NT2/D1 (cell line): ENCODE measurements around the gene TMEM45B.

Experiments used
- DNase-seq: peaks from one replicate; pipeline ENCODE4 v3.0.0-alpha.2; 2011; ENCODE audit warnings: low read depth, low spot score
- H3K27me3 ChIP-seq: 2 replicates; pipeline ENCODE4 v1.6.0; 2011; ENCODE audit warnings: mild to moderate bottlenecking; ENCODE audit not compliant: insufficient read length, insufficient read depth
- H3K36me3 ChIP-seq: 2 replicates; pipeline ENCODE4 v1.6.1; 2011; ENCODE audit warnings: mild to moderate bottlenecking, low read length, mixed read lengths; ENCODE audit not compliant: insufficient read depth, insufficient read length
- H3K4me1 ChIP-seq: 2 replicates; pipeline ENCODE4 v1.5.1; 2011; ENCODE audit not compliant: insufficient read depth, insufficient read length
- H3K4me3 ChIP-seq: 2 replicates; pipeline ENCODE4 v1.5.1; 2011; ENCODE audit warnings: low read depth; ENCODE audit not compliant: insufficient read length
- H3K9ac ChIP-seq: 2 replicates; pipeline ENCODE4 v1.6.0; 2011; ENCODE audit warnings: low read depth; ENCODE audit not compliant: insufficient read length
- H3K9me3 ChIP-seq: 2 replicates; pipeline ENCODE4 v1.5.1; 2011; ENCODE audit warnings: mild to moderate bottlenecking, low read length; ENCODE audit not compliant: insufficient read depth
- SUZ12 ChIP-seq: IDR thresholded peaks from 2 replicates; pipeline ENCODE4 v1.6.1; 2011; ENCODE audit not compliant: insufficient read length, insufficient read depth; ENCODE audit errors: extremely low read depth
- YY1 ChIP-seq: IDR thresholded peaks from 2 replicates; pipeline ENCODE4 v1.6.1; 2011; ENCODE audit not compliant: insufficient read length, insufficient read depth
- ZNF274 ChIP-seq: IDR thresholded peaks from 2 replicates; pipeline ENCODE4 v1.6.1; 2011; ENCODE audit warnings: mild to moderate bottlenecking, low read depth, low read length

Gene TMEM45B

DNA sequence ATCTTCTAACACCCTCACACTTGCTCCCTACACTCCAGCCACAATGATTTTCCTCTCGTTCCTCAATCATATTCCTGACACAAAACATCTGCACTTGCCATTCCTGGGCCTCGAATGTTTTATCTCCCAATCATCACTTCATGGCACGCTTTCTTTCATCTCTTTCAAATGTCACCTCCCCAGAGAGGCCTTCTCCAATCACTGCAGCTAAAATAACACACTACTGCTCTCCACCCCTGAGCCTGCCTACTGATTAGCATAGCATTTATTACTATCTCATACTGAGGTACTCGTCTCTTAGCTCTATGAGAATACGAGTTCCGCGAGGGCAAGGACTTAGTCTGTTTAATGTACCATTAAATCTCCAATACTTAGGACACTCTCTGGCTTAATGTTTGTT lies 56.3 kb downstream of the TMEM45B start:
- DNase-seq, result no peak
- no peaks in the 10 kb centered on the region for H3K9me3 ChIP-seq
- TF ChIP-seq SUZ12 (no peak), YY1 (no peak), ZNF274 (no peak)
- H3K9ac ChIP-seq, result no peak overlapping the region
- no peak overlapping the region for H3K4me3 ChIP-seq
- no peaks in the 10 kb centered on the region for H3K4me1 ChIP-seq
- H3K36me3 ChIP-seq, result peaks cover 96% of the 10 kb centered on the region
- no peaks in the 10 kb centered on the region for H3K27me3 ChIP-seq

DNA sequence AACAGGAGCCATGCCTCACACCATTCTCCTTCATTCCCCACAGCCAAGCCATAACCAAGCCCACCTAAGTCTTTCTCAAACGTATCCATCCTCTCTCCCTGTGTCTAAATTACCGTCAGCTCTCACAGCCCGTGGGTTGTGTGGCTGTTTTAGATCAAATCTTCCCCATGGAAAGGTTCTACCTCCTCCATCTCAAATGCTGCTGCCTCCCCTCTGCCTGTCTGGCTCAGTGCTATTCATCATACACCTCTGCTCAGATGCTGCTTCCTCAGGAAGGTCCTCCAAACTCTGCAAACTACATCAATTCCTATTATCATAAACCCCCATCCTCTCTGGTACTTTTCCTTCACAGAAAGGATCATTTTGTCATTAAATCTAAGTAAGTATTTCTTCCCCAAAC lies 64.7 kb downstream of the TMEM45B start:
- Histone ChIP-seq H3K4me1 (no peaks in the 10 kb centered on the region), H3K9ac (no peak overlapping the region), H3K36me3 (peaks cover 96% of the 10 kb centered on the region), H3K4me3 (no peak overlapping the region), H3K9me3 (no peaks in the 10 kb centered on the region), H3K27me3 (no peaks in the 10 kb centered on the region)
- no peak for DNase-seq
- TF ChIP-seq YY1 (no peak), SUZ12 (no peak), ZNF274 (no peak)

DNA sequence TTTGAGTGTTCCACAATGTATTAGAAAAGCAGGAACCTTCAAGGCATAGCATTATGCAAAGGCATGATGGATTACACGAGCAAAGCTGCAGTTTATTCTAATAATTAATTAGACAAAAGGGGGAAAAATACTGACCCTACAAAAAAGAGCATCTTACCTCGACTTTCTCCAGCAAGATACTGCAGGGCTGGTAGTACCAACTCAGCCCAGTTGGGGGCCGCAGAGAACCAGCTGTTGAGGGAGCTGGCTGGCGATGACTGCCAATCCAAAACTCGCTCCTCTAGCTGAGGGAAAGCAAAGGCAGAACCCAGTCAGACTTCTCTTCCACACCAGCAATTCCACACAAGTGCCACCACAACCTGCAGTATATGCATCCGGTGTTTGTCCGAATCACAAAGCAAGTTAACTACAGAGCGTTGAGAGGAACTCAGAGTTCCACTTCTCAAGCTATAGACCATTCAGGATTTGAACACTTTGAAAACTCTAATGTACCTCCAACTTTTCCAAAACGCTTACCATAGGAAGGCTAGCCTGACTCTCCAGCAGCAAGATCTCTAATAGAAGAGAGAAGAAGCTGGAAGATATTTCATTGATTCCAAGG lies 66.0 kb downstream of the TMEM45B start:
- Histone ChIP-seq H3K4me1 (no peaks in the 10 kb centered on the region), H3K9ac (no peak overlapping the region), H3K36me3 (peaks cover 97% of the 10 kb centered on the region), H3K4me3 (no peak overlapping the region), H3K9me3 (no peaks in the 10 kb centered on the region), H3K27me3 (no peaks in the 10 kb centered on the region)
- TF ChIP-seq ZNF274, result no peak
- no peak for TF ChIP-seq YY1
- TF ChIP-seq SUZ12, result no peak
- no peak for DNase-seq

DNA sequence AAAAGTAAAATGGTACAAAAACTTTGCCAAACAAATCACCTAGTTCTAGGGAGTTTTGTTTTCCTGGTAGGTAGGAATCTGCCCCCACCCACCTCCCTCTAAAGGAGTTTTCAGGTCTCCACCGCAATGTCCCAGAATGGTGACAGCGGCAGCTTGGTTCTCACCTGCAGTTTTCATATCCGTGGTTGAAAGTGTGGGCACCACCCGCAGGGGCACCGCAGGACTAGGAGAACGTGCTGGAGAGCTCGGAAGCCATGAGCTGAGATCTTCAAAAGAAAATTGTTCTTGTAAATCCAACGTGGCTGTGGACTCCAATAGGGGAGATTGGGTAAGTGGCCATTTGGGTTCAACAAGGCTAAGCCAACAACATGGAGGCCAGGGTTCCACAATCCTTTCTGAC lies 68.9 kb downstream of the TMEM45B start:
- DNase-seq, result no peak
- Histone ChIP-seq H3K36me3 (peaks cover 92% of the 10 kb centered on the region), H3K9me3 (no peaks in the 10 kb centered on the region), H3K4me1 (no peaks in the 10 kb centered on the region), H3K9ac (no peak overlapping the region), H3K4me3 (no peak overlapping the region), H3K27me3 (no peaks in the 10 kb centered on the region)
- no peak for TF ChIP-seq SUZ12
- no peak for TF ChIP-seq YY1
- TF ChIP-seq ZNF274, result no peak

DNA sequence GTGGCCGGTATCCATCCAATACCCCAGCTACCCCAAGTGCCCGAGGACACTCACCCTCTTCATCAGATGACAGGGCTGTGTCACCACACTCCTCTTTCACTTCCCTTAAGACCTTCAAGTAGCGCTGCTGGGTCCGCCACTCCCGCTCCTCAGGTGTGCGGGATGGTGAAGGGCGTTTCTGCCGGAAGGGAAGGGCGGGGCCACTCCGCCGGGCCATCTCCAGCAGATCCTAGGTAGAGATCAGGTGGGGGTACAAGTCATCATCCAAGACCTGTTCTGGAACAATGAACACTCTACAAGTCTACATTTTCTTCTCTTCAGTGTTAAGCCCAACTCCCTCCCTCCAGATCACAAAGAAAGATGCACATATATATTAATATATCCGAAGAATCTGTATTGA lies 69.7 kb downstream of the TMEM45B start:
- TF ChIP-seq ZNF274, result no peak
- H3K9me3 ChIP-seq, result no peaks in the 10 kb centered on the region
- no peaks in the 10 kb centered on the region for H3K27me3 ChIP-seq
- H3K36me3 ChIP-seq, result peaks cover 95% of the 10 kb centered on the region
- H3K9ac ChIP-seq, result no peak overlapping the region
- no peak overlapping the region for H3K4me3 ChIP-seq
- no peaks in the 10 kb centered on the region for H3K4me1 ChIP-seq
- no peak for DNase-seq

DNA sequence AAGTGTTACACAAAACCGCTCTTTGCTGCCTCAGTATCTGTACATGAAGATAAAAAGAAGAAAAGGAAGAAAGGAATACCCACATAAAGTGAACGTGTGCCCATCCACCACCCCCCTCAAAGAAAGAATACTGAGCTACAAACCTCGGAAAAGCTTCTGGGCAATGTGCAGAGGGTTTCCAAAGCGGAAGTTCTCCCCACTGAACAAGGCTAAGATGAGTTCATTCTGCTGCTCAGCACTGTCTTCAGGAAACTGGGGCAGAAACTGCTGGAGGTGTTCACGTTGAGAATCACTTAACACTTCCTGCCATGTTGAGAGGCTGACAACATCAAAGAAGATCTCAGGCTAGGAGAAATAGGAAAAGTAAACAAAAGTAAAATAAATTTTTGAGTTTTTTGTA lies 72.8 kb downstream of the TMEM45B start:
- TF ChIP-seq SUZ12 (no peak), ZNF274 (no peak), YY1 (no peak)
- DNase-seq, result no peak
- Histone ChIP-seq H3K9ac (no peak overlapping the region), H3K27me3 (no peaks in the 10 kb centered on the region), H3K4me1 (no peaks in the 10 kb centered on the region), H3K36me3 (peaks cover 90% of the 10 kb centered on the region), H3K4me3 (no peak overlapping the region), H3K9me3 (no peaks in the 10 kb centered on the region)

DNA sequence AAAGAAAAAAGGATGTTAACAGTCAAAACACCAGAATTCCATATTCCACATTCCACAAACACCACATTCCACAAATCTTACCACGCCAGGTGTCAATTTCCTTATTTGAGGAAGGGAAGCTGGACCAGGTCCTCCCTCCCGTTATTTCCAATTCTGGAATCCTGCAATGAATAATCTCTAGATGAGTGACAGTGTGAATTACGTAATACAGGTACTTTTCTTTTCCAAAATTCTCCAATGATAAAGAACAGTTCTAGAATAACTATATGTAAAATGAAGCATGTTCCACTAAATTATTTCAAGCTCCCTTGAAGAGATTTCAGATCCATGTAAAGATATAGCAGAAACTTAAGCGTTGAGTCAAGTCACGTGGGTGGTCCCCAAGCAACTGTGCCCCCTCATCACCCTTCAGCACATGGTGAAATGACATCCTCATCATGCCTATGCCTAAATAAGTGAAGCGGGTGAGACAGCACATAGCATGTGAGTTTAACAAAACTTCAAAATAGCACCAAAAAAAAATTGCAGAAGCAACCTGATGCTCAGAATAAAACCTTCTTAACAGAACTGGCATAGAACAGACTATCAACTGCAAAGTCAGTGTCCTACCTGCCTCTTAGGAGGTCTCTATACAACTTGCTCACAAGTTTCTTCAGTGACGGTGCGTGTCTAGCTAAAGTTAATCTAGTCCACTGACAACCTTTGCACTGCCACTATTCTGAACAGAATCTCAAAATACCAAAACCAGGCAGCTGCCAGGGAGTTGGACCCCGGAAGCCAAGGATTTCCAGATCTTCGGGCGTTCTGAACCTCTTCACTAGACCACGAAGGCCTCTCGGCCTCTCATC lies 78.9 kb downstream of the TMEM45B start:
- no peaks in the 10 kb centered on the region for H3K9me3 ChIP-seq
- H3K36me3 ChIP-seq, result peaks cover 48% of the 10 kb centered on the region
- DNase-seq, result no peak
- no peaks in the 10 kb centered on the region for H3K4me1 ChIP-seq
- TF ChIP-seq YY1 (no peak), ZNF274 (no peak)
- H3K9ac ChIP-seq, result peak overlapping the region; percentile 85
- no peaks in the 10 kb centered on the region for H3K27me3 ChIP-seq
- H3K4me3 ChIP-seq, result peak overlapping the region; percentile 73
